ENCODE data around the gene LTBP2.

LTBP2 gene

GRCh38 chr14:74502236-74503019 is 109.6 kb downstream of the LTBP2 start:
- H3K9ac ChIP-seq (ENCODE audit: low read length) = no peak overlapping the region
- H3K36me3 ChIP-seq (ENCODE audit: control insufficient read depth, insufficient read depth, low read length) = no peaks in the 10 kb centered on the region
- no peaks in the 10 kb centered on the region for H3K9me3 ChIP-seq (ENCODE audit: control insufficient read depth, low read length)
- no peak overlapping the region for H3K4me3 ChIP-seq (ENCODE audit: low read length)
- no peaks in the 10 kb centered on the region for H3K27me3 ChIP-seq (ENCODE audit: control insufficient read depth, insufficient read depth, low read length)
- H3K4me1 ChIP-seq (ENCODE audit: control insufficient read depth, insufficient read depth, low read length) = peaks cover 4% of the 10 kb centered on the region

- no peaks in the 10 kb centered on the region for H3K36me3 ChIP-seq (ENCODE audit: control insufficient read depth, insufficient read depth, low read length)
- peaks cover 4% of the 10 kb centered on the region for H3K4me1 ChIP-seq (ENCODE audit: control insufficient read depth, insufficient read depth, low read length)
- no peaks in the 10 kb centered on the region for H3K27me3 ChIP-seq (ENCODE audit: control insufficient read depth, insufficient read depth, low read length)
- H3K9ac ChIP-seq (ENCODE audit: low read length) = no peak overlapping the region
- no peak overlapping the region for H3K4me3 ChIP-seq (ENCODE audit: low read length)
- H3K9me3 ChIP-seq (ENCODE audit: control insufficient read depth, low read length) = no peaks in the 10 kb centered on the region
Measured at GRCh38 chr14:74501691-74502090, 110.3 kb downstream of the LTBP2 start.

GRCh38 chr14:74501135-74501614 is 110.9 kb downstream of the LTBP2 start:
- Histone ChIP-seq H3K9me3 (ENCODE audit: control insufficient read depth, low read length) (no peaks in the 10 kb centered on the region), H3K4me3 (ENCODE audit: low read length) (no peak overlapping the region), H3K9ac (ENCODE audit: low read length) (no peak overlapping the region), H3K27me3 (ENCODE audit: control insufficient read depth, insufficient read depth, low read length) (no peaks in the 10 kb centered on the region), H3K4me1 (ENCODE audit: control insufficient read depth, insufficient read depth, low read length) (peaks cover 4% of the 10 kb centered on the region), H3K36me3 (ENCODE audit: control insufficient read depth, insufficient read depth, low read length) (no peaks in the 10 kb centered on the region)

GRCh38 chr14:74500417-74501134 is 111.5 kb downstream of the LTBP2 start:
- peaks cover 4% of the 10 kb centered on the region for H3K4me1 ChIP-seq (ENCODE audit: control insufficient read depth, insufficient read depth, low read length)
- no peaks in the 10 kb centered on the region for H3K36me3 ChIP-seq (ENCODE audit: control insufficient read depth, insufficient read depth, low read length)
- no peak overlapping the region for H3K9ac ChIP-seq (ENCODE audit: low read length)
- H3K4me3 ChIP-seq (ENCODE audit: low read length) = no peak overlapping the region
- H3K27me3 ChIP-seq (ENCODE audit: control insufficient read depth, insufficient read depth, low read length) = no peaks in the 10 kb centered on the region
- no peaks in the 10 kb centered on the region for H3K9me3 ChIP-seq (ENCODE audit: control insufficient read depth, low read length)

GRCh38 chr14:74495356-74495755 is 116.7 kb downstream of the LTBP2 start:
- H3K9ac ChIP-seq (ENCODE audit: low read length) = no peak overlapping the region
- H3K9me3 ChIP-seq (ENCODE audit: control insufficient read depth, low read length) = no peaks in the 10 kb centered on the region
- H3K27me3 ChIP-seq (ENCODE audit: control insufficient read depth, insufficient read depth, low read length) = no peaks in the 10 kb centered on the region
- no peak overlapping the region for H3K4me3 ChIP-seq (ENCODE audit: low read length)
- no peaks in the 10 kb centered on the region for H3K36me3 ChIP-seq (ENCODE audit: control insufficient read depth, insufficient read depth, low read length)
- peaks cover 8% of the 10 kb centered on the region for H3K4me1 ChIP-seq (ENCODE audit: control insufficient read depth, insufficient read depth, low read length)

- H3K27me3 ChIP-seq (ENCODE audit: control insufficient read depth, insufficient read depth, low read length) = no peaks in the 10 kb centered on the region
- peaks cover 13% of the 10 kb centered on the region for H3K4me1 ChIP-seq (ENCODE audit: control insufficient read depth, insufficient read depth, low read length)
- H3K9ac ChIP-seq (ENCODE audit: low read length) = peak within 1 kb of the TSS; percentile 93
- no peaks in the 10 kb centered on the region for H3K36me3 ChIP-seq (ENCODE audit: control insufficient read depth, insufficient read depth, low read length)
- no peaks in the 10 kb centered on the region for H3K9me3 ChIP-seq (ENCODE audit: control insufficient read depth, low read length)
- peak within 1 kb of the TSS; percentile 90 for H3K4me3 ChIP-seq (ENCODE audit: low read length)
Measured at GRCh38 chr14:74493343-74494261, 118.4 kb downstream of the LTBP2 start, which contains the start of gene ISCA2. TSS of gene ISCA2 (plus strand) at chr14:74493765. CDS start at chr14:74493775, 10 bp downstream.

GRCh38 chr14:74492776-74493342 is 119.2 kb downstream of the LTBP2 start, which contains the start of gene NPC2:
TSS of gene NPC2 (minus strand) at chr14:74493305. CDS start at chr14:74493274, 31 bp downstream.
- Histone ChIP-seq H3K27me3 (ENCODE audit: control insufficient read depth, insufficient read depth, low read length) (no peaks in the 10 kb centered on the region), H3K9me3 (ENCODE audit: control insufficient read depth, low read length) (no peaks in the 10 kb centered on the region), H3K4me1 (ENCODE audit: control insufficient read depth, insufficient read depth, low read length) (peaks cover 13% of the 10 kb centered on the region), H3K9ac (ENCODE audit: low read length) (peak within 1 kb of the TSS; percentile 93), H3K36me3 (ENCODE audit: control insufficient read depth, insufficient read depth, low read length) (no peaks in the 10 kb centered on the region), H3K4me3 (ENCODE audit: low read length) (peak within 1 kb of the TSS; percentile 90)

GRCh38 chr14:74491956-74492775 is 119.9 kb downstream of the LTBP2 start:
- Histone ChIP-seq H3K4me1 (ENCODE audit: control insufficient read depth, insufficient read depth, low read length) (peaks cover 13% of the 10 kb centered on the region), H3K9ac (ENCODE audit: low read length) (peak overlapping the region; percentile 80), H3K4me3 (ENCODE audit: low read length) (peak overlapping the region; percentile 11), H3K9me3 (ENCODE audit: control insufficient read depth, low read length) (no peaks in the 10 kb centered on the region), H3K36me3 (ENCODE audit: control insufficient read depth, insufficient read depth, low read length) (no peaks in the 10 kb centered on the region), H3K27me3 (ENCODE audit: control insufficient read depth, insufficient read depth, low read length) (no peaks in the 10 kb centered on the region)

- no peaks in the 10 kb centered on the region for H3K9me3 ChIP-seq (ENCODE audit: control insufficient read depth, low read length)
- H3K27me3 ChIP-seq (ENCODE audit: control insufficient read depth, insufficient read depth, low read length) = no peaks in the 10 kb centered on the region
- H3K36me3 ChIP-seq (ENCODE audit: control insufficient read depth, insufficient read depth, low read length) = no peaks in the 10 kb centered on the region
- H3K9ac ChIP-seq (ENCODE audit: low read length) = no peak overlapping the region
- H3K4me3 ChIP-seq (ENCODE audit: low read length) = no peak overlapping the region
- peaks cover 13% of the 10 kb centered on the region for H3K4me1 ChIP-seq (ENCODE audit: control insufficient read depth, insufficient read depth, low read length)
Measured at GRCh38 chr14:74490486-74490885, 121.6 kb downstream of the LTBP2 start.

GRCh38 chr14:74488786-74489397 is 123.1 kb downstream of the LTBP2 start:
- Histone ChIP-seq H3K36me3 (ENCODE audit: control insufficient read depth, insufficient read depth, low read length) (no peaks in the 10 kb centered on the region), H3K27me3 (ENCODE audit: control insufficient read depth, insufficient read depth, low read length) (no peaks in the 10 kb centered on the region), H3K4me1 (ENCODE audit: control insufficient read depth, insufficient read depth, low read length) (peaks cover 5% of the 10 kb centered on the region), H3K9ac (ENCODE audit: low read length) (no peak overlapping the region), H3K4me3 (ENCODE audit: low read length) (no peak overlapping the region), H3K9me3 (ENCODE audit: control insufficient read depth, low read length) (no peaks in the 10 kb centered on the region)
